Keratinocyte (primary cell): Measurements from ENCODE around the gene OGDH. TPM values are rescaled to one million over a fixed set of nuclear protein-coding genes. Genes with fewer than 3 reads are reported as not detected.
A peak's percentile ranks its signal among the peaks of the same experiment; 100 is the strongest.

ENCODE experiments used
- DNase-seq: peaks from one replicate; pipeline ENCODE4 v3.0.0-alpha.2; 2011; ENCODE audit warnings: low read depth, missing footprints, low spot score
- FAIRE-seq: peaks from 2 replicates; lab custom pipeline; 2011; peaks lifted over from hg19 to GRCh38; lab: Jason Lieb, UNC
- H2AFZ ChIP-seq: 2 replicates; pipeline ENCODE4 v1.6.0; 2012; ENCODE audit warnings: low read length, control low read depth, inconsistent platforms; ENCODE audit not compliant: control insufficient read depth
- H3K27ac ChIP-seq: 2 replicates; pipeline ENCODE4 v1.5.1; 2011; ENCODE audit warnings: low read length; ENCODE audit not compliant: control insufficient read depth, insufficient read depth
- H3K27me3 ChIP-seq: 3 replicates; pipeline ENCODE4 v1.6.0; 2011; ENCODE audit warnings: low read length; ENCODE audit not compliant: control insufficient read depth, insufficient read depth; ENCODE audit errors: extremely low read depth
- H3K36me3 ChIP-seq, 2 experiments: 2 replicates in 1 of 2; 3 replicates in 1 of 2; pipeline ENCODE4 v1.5.1; 2011; ENCODE audit warnings: low read length in 2 of 2, mild to moderate bottlenecking in 1 of 2; ENCODE audit not compliant: control insufficient read depth in 2 of 2, insufficient read depth in 2 of 2; ENCODE audit errors: extremely low read depth in 1 of 2
- H3K4me1 ChIP-seq: 3 replicates; pipeline ENCODE4 v1.5.1; 2011; ENCODE audit warnings: low read length; ENCODE audit not compliant: control insufficient read depth, insufficient read depth; ENCODE audit errors: extremely low read depth
- H3K4me2 ChIP-seq: 3 replicates; pipeline ENCODE4 v1.6.0; 2011; ENCODE audit warnings: low read depth, low read length; ENCODE audit not compliant: control insufficient read depth, insufficient read depth; ENCODE audit errors: extremely low read depth
- H3K4me3 ChIP-seq, 3 experiments: fragments of 200-600 bp in 1 of 3; sonication (generic) in 1 of 3; 2 replicates in 2 of 3; 3 replicates in 1 of 3; pipeline ENCODE4 v1.5.1; 2011 to 2016; ENCODE audit warnings: low read length in 3 of 3, mild to moderate bottlenecking in 3 of 3, control low read depth in 2 of 3, inconsistent platforms in 1 of 3, low read depth in 1 of 3, mixed read lengths in 1 of 3, mixed run types in 1 of 3, moderate library complexity in 1 of 3; ENCODE audit not compliant: control insufficient read depth in 2 of 3, insufficient read depth in 2 of 3; ENCODE audit errors: extremely low read depth in 1 of 3
- H3K79me2 ChIP-seq: 2 replicates; pipeline ENCODE4 v1.6.0; 2012; ENCODE audit warnings: low read length; ENCODE audit not compliant: control insufficient read depth, insufficient read depth
- H3K9ac ChIP-seq: 3 replicates; pipeline ENCODE4 v1.6.0; 2011; ENCODE audit warnings: low read length; ENCODE audit not compliant: control insufficient read depth, insufficient read depth; ENCODE audit errors: extremely low read depth
- H3K9me1 ChIP-seq: 3 replicates; pipeline ENCODE4 v1.6.0; 2011; ENCODE audit warnings: low read length; ENCODE audit not compliant: control insufficient read depth, insufficient read depth; ENCODE audit errors: extremely low read depth
- H3K9me3 ChIP-seq: 2 replicates; pipeline ENCODE4 v1.5.1; 2012; ENCODE audit warnings: low read depth, low read length; ENCODE audit not compliant: control insufficient read depth
- H4K20me1 ChIP-seq: 3 replicates; pipeline ENCODE4 v1.6.0; 2011; ENCODE audit warnings: low read length; ENCODE audit not compliant: control insufficient read depth, insufficient read depth; ENCODE audit errors: extremely low read depth
- CTCF ChIP-seq, 3 experiments: IDR thresholded peaks in 1 of 3; conservative IDR thresholded peaks in 1 of 3; optimal IDR thresholded peaks in 1 of 3; 2 replicates in 2 of 3; 3 replicates in 1 of 3; pipeline versions ENCODE3 to v1.5.1; 2011; ENCODE audit warnings: low read length in 3 of 3, mild to moderate bottlenecking in 3 of 3, moderate library complexity in 2 of 3, control low read depth in 1 of 3, inconsistent platforms in 1 of 3; ENCODE audit not compliant: insufficient read depth in 2 of 3; ENCODE audit errors: extremely low read depth in 1 of 3
- EZH2 ChIP-seq: IDR thresholded peaks from one replicate; pipeline ENCODE4 v1.6.1; 2012; ENCODE audit warnings: inconsistent platforms, mild to moderate bottlenecking, low read length, moderate library complexity
- dilution Hi-C: fragments of 300-500 bp; cut with MboI; formaldehyde crosslinking; loops from one replicate; pipeline ENCODE4 v1.7.0; 2020; ENCODE audit warnings: low sequenced_read_pairs; ENCODE audit not compliant: extremely low pct_ligation_motif_present
- polyA plus RNA-seq, 5 experiments: library from polyadenylated mRNA; depleted of rRNA in 3 of 5; stranded (reverse) in 3 of 5; stranded (forward) in 1 of 5; unstranded in 1 of 5; fragments of >200 nt; gene quantifications; 1 replicate in 1 of 5; 2 replicates in 3 of 5; 3 replicates in 1 of 5; pipeline versions ENCODE4 v1.2.1 to v1.2.3, GENCODE V29; 2011 to 2012; ENCODE audit warnings: missing spikeins in 2 of 5, low read depth in 1 of 5, low replicate concordance in 1 of 5

The OGDH gene
- polyA plus RNA-seq, 1 donor (not counting 4 experiments of a cell fraction or from before 2014, with no cell fraction given) = 46.4 TPM

- H3K9me1 ChIP-seq = no peaks in the 10 kb centered on the region
- no peaks in the 10 kb centered on the region for H3K27me3 ChIP-seq
- no peak for DNase-seq
- H3K9ac ChIP-seq = no peak overlapping the region
- no peak overlapping the region for H3K27ac ChIP-seq
- no peak overlapping the region for H3K4me3 ChIP-seq
- H3K79me2 ChIP-seq = peaks cover 69% of the 10 kb centered on the region
- peak overlapping the region; percentile 2 for H3K4me2 ChIP-seq
- no peaks in the 10 kb centered on the region for H3K36me3 ChIP-seq
- H3K9me3 ChIP-seq = no peaks in the 10 kb centered on the region
- dilution Hi-C loops = no loop called here
- no peak for FAIRE-seq
- H4K20me1 ChIP-seq = peaks cover 3% of the 10 kb centered on the region
- no peak overlapping the region for H2AFZ ChIP-seq
- peaks cover 18% of the 10 kb centered on the region for H3K4me1 ChIP-seq
- TF ChIP-seq EZH2 (no peak), CTCF (optimal IDR thresholded peaks at IDR 0.05 in 1 of 3, IDR thresholded peaks at IDR 0.05 in 1 of 3, conservative IDR thresholded peaks at IDR 0.05 in 1 of 3; ENCODE audit: extremely low read depth in 1 of 3, insufficient read depth in 2 of 3, low read length in 3 of 3) (no peak)
Measured at GRCh38 chr7:44608916-44609648, 2.7 kb downstream of the OGDH start.

DNA sequence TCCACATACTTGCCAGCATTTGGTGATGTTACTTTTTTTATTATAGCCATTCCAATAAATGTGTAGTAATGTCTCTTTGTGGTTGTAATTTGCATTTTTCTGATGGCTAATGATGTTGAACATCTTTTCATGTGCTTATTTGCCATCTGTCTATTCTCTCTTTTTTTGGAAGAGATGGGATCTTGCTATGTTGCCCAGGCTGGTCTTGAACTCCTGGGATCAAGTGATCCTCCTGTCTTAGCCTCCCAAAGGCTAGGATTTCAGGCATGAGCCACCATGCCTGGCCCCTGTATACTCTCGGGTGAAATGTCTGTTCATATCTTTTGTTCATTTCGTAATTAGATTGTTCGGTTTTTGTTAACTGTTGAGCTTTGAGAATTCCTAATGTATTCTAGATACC lies 3.4 kb downstream of the OGDH start:
- TF ChIP-seq CTCF (optimal IDR thresholded peaks at IDR 0.05 in 1 of 3, IDR thresholded peaks at IDR 0.05 in 1 of 3, conservative IDR thresholded peaks at IDR 0.05 in 1 of 3; ENCODE audit: extremely low read depth in 1 of 3, insufficient read depth in 2 of 3, low read length in 3 of 3) (no peak), EZH2 (no peak)
- Histone ChIP-seq H3K36me3 (no peaks in the 10 kb centered on the region), H3K27me3 (no peaks in the 10 kb centered on the region), H3K9me3 (no peaks in the 10 kb centered on the region), H3K79me2 (peaks cover 76% of the 10 kb centered on the region), H3K4me1 (peaks cover 18% of the 10 kb centered on the region), H3K9me1 (no peaks in the 10 kb centered on the region), H4K20me1 (peaks cover 3% of the 10 kb centered on the region), H3K9ac (no peak overlapping the region), H2AFZ (no peak overlapping the region), H3K27ac (no peak overlapping the region), H3K4me2 (no peak overlapping the region), H3K4me3 (no peak overlapping the region)
- FAIRE-seq (no peak), DNase-seq (no peak)
- dilution Hi-C loops = no loop called here
